ENCODE measurements around the gene PHF14.

DNA sequence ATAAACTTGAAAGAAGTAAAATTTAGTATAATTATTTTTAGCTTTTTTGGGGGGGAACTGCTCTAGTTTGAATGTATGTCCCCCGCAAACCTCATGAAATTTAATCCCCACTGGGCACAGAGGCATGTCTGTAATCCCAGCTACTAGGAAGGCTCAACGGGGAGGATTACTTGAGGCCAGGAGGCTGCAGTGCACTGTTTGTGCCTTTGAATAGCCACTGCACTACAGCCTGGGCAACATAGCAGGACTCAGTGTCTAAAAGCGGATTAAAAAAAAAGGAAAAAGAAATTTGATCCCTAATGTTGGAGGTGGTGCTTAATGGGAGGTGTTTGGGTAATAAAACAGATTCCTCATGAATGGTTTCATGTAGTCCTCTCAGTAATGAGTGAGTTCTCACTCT, 43.1 kb upstream of the PHF14 start:
- TF ChIP-seq, protein P1, sequence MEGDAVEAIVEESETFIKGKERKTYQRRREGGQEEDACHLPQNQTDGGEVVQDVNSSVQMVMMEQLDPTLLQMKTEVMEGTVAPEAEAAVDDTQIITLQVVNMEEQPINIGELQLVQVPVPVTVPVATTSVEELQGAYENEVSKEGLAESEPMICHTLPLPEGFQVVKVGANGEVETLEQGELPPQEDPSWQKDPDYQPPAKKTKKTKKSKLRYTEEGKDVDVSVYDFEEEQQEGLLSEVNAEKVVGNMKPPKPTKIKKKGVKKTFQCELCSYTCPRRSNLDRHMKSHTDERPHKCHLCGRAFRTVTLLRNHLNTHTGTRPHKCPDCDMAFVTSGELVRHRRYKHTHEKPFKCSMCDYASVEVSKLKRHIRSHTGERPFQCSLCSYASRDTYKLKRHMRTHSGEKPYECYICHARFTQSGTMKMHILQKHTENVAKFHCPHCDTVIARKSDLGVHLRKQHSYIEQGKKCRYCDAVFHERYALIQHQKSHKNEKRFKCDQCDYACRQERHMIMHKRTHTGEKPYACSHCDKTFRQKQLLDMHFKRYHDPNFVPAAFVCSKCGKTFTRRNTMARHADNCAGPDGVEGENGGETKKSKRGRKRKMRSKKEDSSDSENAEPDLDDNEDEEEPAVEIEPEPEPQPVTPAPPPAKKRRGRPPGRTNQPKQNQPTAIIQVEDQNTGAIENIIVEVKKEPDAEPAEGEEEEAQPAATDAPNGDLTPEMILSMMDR (IDR thresholded peaks at IDR 0.05), result no peak
- TF ChIP-seq POLR2A (IDR thresholded peaks at IDR 0.05), result no peak
